Heart left ventricle (tissue), 16 donors: ENCODE data around the gene BECN2. TPM values are rescaled to one million over a fixed set of nuclear protein-coding genes. Genes with fewer than 3 reads are reported as not detected.

Experiments
- ATAC-seq, 4 donors: fragments of 200-7000 bp; cut with Tn5 transposase; one replicate each; pipeline ENCODE4 v1.9.1; 2020 to 2022; ENCODE audit warnings: moderate library complexity in 4 of 4, mild to moderate bottlenecking in 3 of 4, moderate number of reproducible peaks in 1 of 4
- DNase-seq, 5 donors: peaks; one replicate each; pipeline ENCODE4 v3.0.0-alpha.2; 2020
- H3K27ac ChIP-seq, 12 donors: fragments of 200-600 bp; sonication (generic) in 4 of 12; one replicate each; pipeline versions ENCODE4 v1.5.0 to v1.8.0; 2016 to 2022; ENCODE audit warnings: mild to moderate bottlenecking in 2 of 12
- H3K27me3 ChIP-seq, 9 donors: fragments of 200-600 bp; sonication (generic) in 2 of 9; one replicate each; pipeline versions ENCODE4 v1.5.1 to v1.8.0; 2016 to 2022; ENCODE audit warnings: mild to moderate bottlenecking in 3 of 9
- H3K36me3 ChIP-seq, 9 donors: fragments of 200-600 bp; sonication (generic) in 2 of 9; one replicate each; pipeline versions ENCODE4 v1.5.0 to v1.8.0; 2018 to 2022; ENCODE audit warnings: mild to moderate bottlenecking in 2 of 9
- H3K4me1 ChIP-seq, 12 donors: fragments of 200-600 bp; sonication (generic) in 4 of 12; one replicate each; pipeline versions ENCODE4 v1.5.0 to v1.8.0; 2016 to 2022; ENCODE audit warnings: mild to moderate bottlenecking in 3 of 12
- H3K4me3 ChIP-seq, 12 donors: fragments of 200-600 bp; sonication (generic) in 4 of 12; one replicate each; pipeline versions ENCODE4 v1.5.0 to v1.8.0; 2017 to 2022; ENCODE audit warnings: mild to moderate bottlenecking in 9 of 12, moderate library complexity in 4 of 12
- H3K9me3 ChIP-seq, 12 donors: fragments of 200-600 bp; sonication (generic) in 4 of 12; one replicate each; pipeline versions ENCODE4 v1.5.0 to v1.8.0; 2016 to 2022; ENCODE audit warnings: mild to moderate bottlenecking in 1 of 12
- POLR2A ChIP-seq, 2 donors: fragments of 450-650 bp; IDR thresholded peaks; one replicate each; pipeline ENCODE4 v1.6.1; 2017; ENCODE audit warnings: antibody characterized with exemption in 2 of 2, mild to moderate bottlenecking in 2 of 2, moderate library complexity in 2 of 2
- WGBS, 4 donors: extraction: QIAGEN DNeasy Blood & Tissue Kit in 2 of 4; methylation state at CpG; one replicate each; pipeline versions ENCODE4 v1.1.5 to v1.1.7; 2013 to 2018; 5-methylcytosine and 5-hydroxymethylcytosine counted together
- intact Hi-C, 10 donors: fragments of 100-400 bp; cut with DNase I; formaldehyde crosslinking; loops; one replicate each; pipeline versions ENCODE4 v1.11.1 to v1.14.2; 2022
- polyA plus RNA-seq, 2 donors: library from polyadenylated mRNA; stranded (reverse); fragments of 200-250 nt; gene quantifications; one replicate each; pipeline ENCODE4 v1.2.3, GENCODE V29; 2013
- total RNA-seq, 9 donors: library from RNA; depleted of rRNA in 2 of 9; stranded (reverse); fragments of >200 nt in 2 of 9; fragmentation: NEBNext Ultra II Directional in 3 of 9; extraction: Animal tissue kit (Norgen Biotek cat#: 25700) in 3 of 9; gene quantifications; one replicate each; pipeline versions ENCODE4 v1.1.0 to v1.2.4, GENCODE V29; 2016 to 2023
- TF ChIP-seq, protein P1 (sequence below), 12 donors: fragments of 200-600 bp; sonication (generic) in 4 of 12; IDR thresholded peaks; one replicate each; pipeline versions ENCODE4 v1.5.0 to v1.8.0; 2018 to 2022; ENCODE audit warnings: antibody characterized with exemption in 12 of 12, mild to moderate bottlenecking in 5 of 12
- donor health status: ischemic (EF 13 %, LVEDD 7.1; RV severe dilation, severe dysfunction).
- donor health status: healthy with polysubstance abuse.
- donor health status: DM: no; HTN: yes; CAD: no.
- donor health status: DM: no; HTN: no; CAD: no.
- donor health status: ischemic (EF 25% LVEDD 6.9; RV normal size, moderate dysfunction).
- donor health status: ischemic (EF 25% LVEDD 5.7; RV mildly dilated, moderate dysfunction).
- donor health status: healthy.
- donor health status: DM: yes; HTN: yes; CAD: no.
- donor health status: ischemic (EF 35%, LVEDD 5.7; RV mildly dilated, moderate dysfunction).
- donor health status: nonischemic (EF 11% LVEDD 7.7; RV severe dilation, severe dysfunction).
- donor health status: DM: yes; HTN: yes; CAD: no.
- donor health status: PGD.
- donor health status: ischemic (EF 29% LVEDD 5.4; RV normal size, mild dysfunction).
- donor health status: nonischemic (EF 23%, LVEDD 6.1; RV moderate dilation, normal function).

Gene BECN2
- total and polyA plus RNA-seq, 11 donors = not detected

DNA sequence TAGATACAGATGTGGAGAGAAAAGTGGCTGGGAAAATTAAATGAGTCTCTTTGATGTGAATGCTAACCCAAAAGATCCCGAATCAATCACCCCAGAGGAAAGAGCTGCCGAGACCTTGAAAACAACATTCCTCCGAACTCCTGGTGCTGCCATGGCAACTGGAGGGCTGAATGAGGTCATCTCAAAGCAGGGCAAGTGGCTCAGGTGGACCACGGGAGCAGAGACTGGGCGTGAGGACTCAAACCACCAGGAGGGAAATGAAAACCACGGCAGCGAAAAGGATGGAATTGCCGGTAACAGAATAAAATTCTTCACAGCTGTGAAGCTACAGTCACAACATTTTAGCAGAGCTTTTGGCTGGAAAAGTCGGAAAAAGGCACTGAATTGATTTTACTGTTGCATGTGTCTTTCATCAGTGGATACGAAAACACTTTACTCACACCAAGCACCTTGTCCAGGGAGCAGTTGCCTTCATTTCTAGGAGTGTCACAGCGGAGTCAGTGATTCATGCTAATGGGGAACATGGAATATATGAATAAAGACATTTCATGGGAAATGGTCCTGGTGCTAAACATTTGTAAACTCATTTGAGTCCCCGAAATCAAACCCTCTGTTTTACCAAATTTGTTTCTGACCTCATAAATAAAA, 23.2 kb upstream of the BECN2 start:
- no peak for TF ChIP-seq POLR2A (IDR thresholded peaks at IDR 0.05)
- TF ChIP-seq, protein P1, sequence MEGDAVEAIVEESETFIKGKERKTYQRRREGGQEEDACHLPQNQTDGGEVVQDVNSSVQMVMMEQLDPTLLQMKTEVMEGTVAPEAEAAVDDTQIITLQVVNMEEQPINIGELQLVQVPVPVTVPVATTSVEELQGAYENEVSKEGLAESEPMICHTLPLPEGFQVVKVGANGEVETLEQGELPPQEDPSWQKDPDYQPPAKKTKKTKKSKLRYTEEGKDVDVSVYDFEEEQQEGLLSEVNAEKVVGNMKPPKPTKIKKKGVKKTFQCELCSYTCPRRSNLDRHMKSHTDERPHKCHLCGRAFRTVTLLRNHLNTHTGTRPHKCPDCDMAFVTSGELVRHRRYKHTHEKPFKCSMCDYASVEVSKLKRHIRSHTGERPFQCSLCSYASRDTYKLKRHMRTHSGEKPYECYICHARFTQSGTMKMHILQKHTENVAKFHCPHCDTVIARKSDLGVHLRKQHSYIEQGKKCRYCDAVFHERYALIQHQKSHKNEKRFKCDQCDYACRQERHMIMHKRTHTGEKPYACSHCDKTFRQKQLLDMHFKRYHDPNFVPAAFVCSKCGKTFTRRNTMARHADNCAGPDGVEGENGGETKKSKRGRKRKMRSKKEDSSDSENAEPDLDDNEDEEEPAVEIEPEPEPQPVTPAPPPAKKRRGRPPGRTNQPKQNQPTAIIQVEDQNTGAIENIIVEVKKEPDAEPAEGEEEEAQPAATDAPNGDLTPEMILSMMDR (IDR thresholded peaks at IDR 0.05) = no peak
- Histone ChIP-seq H3K9me3 (peaks cover 0 to 11% (median 0%) of the 10 kb centered on the region in 12 donors), H3K27me3 (no peaks in the 10 kb centered on the region), H3K27ac (no peak overlapping the region), H3K4me3 (no peak overlapping the region), H3K36me3 (no peaks in the 10 kb centered on the region), H3K4me1 (no peaks in the 10 kb centered on the region)
- intact Hi-C loops = no loop called here
- no peak for ATAC-seq
- no peak for DNase-seq
- 56 to 62% (median 59%) methylated on average over 12 of the region's 12 CpGs for WGBS, 4 donors

DNA sequence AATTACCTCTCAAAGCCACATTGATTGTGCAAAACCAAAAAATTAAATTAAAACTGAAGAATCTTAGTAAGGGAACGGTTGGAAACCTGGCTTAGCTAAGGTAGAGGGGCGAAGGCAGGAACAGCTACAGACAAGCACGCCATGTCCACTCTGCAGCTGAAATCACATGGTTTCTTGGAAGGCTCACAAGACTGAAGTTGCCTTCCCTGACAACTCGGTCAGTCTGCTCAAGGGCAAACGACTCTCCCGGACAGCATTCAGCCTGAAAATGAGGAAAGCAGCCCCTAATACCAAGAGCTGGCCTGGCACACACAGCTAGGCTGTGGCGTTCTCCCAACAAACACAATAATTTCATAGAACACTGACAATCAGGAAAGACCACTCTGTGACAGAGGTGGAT, 22.7 kb upstream of the BECN2 start:
- Histone ChIP-seq H3K4me3 (no peak overlapping the region), H3K27me3 (no peaks in the 10 kb centered on the region), H3K36me3 (no peaks in the 10 kb centered on the region), H3K27ac (no peak overlapping the region), H3K9me3 (peaks cover 0 to 14% (median 0%) of the 10 kb centered on the region in 12 donors), H3K4me1 (no peaks in the 10 kb centered on the region)
- ATAC-seq (no peak), DNase-seq (no peak)
- TF ChIP-seq, protein P1 (IDR thresholded peaks at IDR 0.05) = no peak
- no peak for TF ChIP-seq POLR2A (IDR thresholded peaks at IDR 0.05)
- 53 to 68% (median 60%) methylated on average over 7 of the region's 7 CpGs for WGBS, 4 donors
- intact Hi-C loops = no loop called here

DNA sequence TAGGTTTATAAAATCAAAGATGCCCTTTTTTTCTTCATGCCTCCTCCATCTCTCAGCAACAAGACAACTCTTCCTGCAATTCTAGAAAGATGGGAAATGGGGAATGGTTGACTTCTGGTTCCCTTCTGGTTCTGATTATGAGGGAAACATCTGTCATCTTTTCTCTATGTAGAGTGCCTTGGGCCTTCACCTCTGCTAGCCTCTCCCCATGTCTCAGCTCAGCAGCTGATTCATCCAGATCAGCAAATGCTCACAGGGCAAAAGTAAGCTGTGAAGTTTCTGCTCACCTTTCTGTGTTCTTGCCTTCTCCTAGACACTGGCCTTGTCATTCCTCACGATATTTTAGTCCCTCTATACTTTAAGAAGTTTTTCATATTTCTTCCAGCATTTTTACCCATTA, 17.8 kb upstream of the BECN2 start:
- 62 to 84% (median 74%) methylated on average over 1 of the region's 1 CpG for whole genome bisulfite sequencing, 4 donors
- TF ChIP-seq, protein P1 (IDR thresholded peaks at IDR 0.05) = no peak
- TF ChIP-seq POLR2A (IDR thresholded peaks at IDR 0.05) = no peak
- H3K9me3 ChIP-seq = peaks cover 0 to 14% (median 0%) of the 10 kb centered on the region in 12 donors
- no peaks in the 10 kb centered on the region for H3K27me3 ChIP-seq
- H3K4me1 ChIP-seq = no peaks in the 10 kb centered on the region
- DNase-seq (no peak), ATAC-seq (no peak)
- H3K27ac ChIP-seq = no peak overlapping the region
- H3K4me3 ChIP-seq = no peak overlapping the region
- intact Hi-C loops = no loop called here
- no peaks in the 10 kb centered on the region for H3K36me3 ChIP-seq

DNA sequence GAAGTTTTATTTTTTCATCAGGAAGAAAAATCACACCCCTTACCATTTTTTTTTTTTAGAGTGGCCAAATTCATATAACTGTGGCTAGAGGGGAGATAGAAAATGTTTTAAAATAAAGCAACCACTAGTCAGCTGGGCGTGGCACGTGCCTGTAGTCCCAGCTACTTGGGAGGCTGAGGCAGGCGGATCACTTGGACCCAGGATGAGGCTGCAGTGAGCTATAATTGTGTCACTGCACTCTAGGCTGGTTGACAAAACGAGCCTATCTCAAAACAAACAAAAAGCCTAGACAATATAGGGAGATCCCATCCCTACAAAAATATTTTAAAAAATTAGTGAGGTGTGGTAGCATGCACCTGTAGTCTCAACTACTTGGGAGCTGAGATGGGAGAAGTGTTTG, 14.8 kb upstream of the BECN2 start:
- ATAC-seq (no peak), DNase-seq (no peak)
- 75 to 82% (median 78%) methylated on average over 4 of the region's 4 CpGs for WGBS, 4 donors
- Histone ChIP-seq H3K36me3 (no peaks in the 10 kb centered on the region), H3K27me3 (no peaks in the 10 kb centered on the region), H3K9me3 (peaks cover 0 to 14% (median 0%) of the 10 kb centered on the region in 12 donors), H3K27ac (no peak overlapping the region), H3K4me3 (no peak overlapping the region), H3K4me1 (no peaks in the 10 kb centered on the region)
- intact Hi-C loops = no loop called here
- TF ChIP-seq, protein P1 (IDR thresholded peaks at IDR 0.05) = no peak
- TF ChIP-seq POLR2A (IDR thresholded peaks at IDR 0.05) = no peak
